COLO829 (cell line): ENCODE data around the gene ULK3.

Experiments
- DNase-seq: peaks from one replicate; pipeline ENCODE4 v3.0.0; 2012; ENCODE audit warnings: low spot score

Gene ULK3

DNA sequence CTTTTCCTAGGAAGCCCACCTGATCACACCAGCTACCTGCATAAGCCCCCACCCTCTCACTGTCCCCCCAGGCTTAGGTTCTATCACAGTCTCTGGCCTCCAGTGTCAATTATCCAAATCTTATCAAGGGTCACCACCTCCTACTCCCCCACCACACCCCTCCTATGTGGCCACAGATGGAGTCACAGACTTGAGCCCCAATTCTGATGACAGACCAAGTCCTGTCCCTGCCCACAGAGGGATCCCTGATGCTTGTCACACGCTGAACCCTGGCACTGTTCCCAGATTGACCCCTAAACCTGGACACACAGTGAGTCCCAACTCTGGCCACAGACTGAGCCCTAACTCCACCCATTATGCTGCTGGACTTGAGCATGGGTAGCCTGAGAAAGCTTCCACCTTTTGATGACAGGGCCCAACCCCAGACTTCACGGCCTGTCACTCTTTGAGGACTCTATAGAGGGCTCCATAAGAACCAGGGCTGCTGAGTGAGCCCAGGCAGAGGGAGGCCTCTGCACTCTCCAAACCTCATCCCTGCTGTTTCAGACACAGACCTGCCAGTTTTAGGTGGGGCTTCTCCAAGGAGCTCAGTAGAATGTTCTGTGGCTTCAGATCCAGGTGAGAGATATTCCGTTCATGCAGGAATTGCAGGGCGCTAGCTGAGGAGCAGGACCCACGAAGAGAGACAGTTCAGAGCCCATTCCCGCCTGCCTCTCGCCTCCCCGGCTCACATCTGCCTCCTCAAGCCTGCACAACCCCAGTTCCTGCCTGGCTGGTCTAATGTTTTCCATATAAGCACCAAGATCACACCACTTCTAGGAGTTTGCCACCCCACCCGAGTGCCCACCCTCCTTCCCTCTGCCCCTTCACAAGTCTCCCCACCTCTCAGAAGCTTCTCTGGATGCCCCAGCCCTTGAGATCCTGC lies 1.8 kb downstream of the ULK3 start:
- no peak for DNase-seq

GRCh38 chr15:74839526-74840395 lies 3.2 kb downstream of the ULK3 start:
- no peak for DNase-seq

DNA sequence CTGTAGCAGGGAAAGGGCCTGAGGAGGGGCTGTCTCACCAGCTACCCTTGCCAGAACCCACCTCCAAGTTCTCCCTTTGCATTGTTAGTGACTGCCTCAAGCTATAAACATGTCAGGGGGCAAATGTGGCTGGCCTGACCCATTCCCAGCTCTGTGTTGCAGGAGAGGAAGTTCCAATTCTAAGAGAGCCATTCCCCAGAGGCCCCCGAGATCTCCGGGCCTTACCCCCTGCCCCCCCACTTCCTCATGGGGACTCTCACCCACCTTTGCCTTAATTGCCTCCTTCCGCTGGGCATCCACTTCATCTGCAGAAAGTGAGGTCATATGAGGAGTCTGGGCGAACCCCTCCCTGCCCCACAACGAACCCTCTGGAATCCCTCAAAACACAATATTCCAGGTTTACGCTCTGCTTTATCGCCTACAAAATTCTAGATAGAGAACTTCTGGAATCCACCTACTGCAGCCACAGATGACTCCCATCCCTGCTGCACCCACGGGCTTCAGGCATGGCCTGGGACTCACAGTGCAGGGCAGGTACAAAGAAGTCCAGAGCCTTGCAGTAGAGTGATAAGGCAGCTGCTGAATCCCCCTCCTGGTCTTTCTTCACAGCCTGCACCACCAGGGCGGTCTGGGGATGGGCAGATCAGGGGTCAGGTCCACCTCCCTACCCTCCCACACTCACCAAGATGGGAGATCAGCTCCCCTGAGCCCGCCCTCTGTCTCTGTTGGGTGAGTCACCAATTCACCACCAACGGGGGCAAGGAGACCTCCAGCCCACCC lies 4.0 kb downstream of the ULK3 start:
- DNase-seq = no peak

DNA sequence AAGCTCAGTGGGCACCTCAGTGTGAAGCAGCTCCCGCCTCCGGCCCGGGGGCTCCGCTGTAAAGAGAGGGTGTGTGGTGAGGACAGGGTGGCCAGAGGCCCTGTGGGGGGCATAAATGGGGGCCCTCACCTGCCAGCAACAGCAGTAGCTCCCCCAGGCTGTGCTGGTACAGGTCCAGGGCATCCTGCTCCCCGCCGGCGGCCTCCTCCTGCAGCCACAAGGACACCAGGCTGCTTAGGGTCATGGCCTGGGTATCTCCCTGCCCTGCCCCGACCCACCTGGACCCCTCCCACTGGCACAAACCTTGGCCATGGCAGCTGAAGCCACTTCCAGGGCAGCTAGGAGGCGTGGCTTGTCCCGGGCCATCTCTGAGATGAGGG lies 4.8 kb downstream of the ULK3 start:
- DNase-seq = no peak

DNA sequence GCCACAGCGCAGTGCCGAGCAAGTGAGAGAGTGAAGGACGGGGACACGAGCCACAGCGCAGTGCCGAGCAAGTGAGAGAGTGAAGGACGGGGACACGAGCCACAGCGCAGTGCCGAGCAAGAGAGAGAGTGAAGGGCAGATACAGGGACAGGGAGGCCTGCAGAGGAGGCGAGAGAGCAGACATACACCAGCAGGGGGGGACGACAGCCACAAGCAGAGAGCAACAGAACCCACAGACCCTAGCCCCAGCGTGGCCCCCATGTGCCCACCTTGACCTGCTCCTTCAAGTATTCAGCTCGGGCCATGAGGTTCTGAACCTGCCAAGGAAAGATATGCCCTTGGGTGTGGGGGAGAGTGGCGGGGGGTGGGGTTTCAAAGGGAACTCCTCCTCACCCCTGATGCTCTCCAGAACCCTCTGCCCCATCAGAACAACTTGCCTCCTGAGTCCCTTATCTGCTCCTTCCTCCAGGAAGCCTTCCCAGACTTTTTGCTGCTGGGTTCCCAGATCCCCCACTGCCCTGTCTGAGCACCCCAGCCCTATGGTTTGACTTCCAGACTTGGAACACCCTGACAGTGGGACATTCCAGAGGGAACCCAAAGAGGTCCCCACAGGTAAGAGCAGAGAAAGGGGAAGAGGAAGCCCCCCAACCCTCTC lies 5.3 kb downstream of the ULK3 start:
- no peak for DNase-seq

DNA sequence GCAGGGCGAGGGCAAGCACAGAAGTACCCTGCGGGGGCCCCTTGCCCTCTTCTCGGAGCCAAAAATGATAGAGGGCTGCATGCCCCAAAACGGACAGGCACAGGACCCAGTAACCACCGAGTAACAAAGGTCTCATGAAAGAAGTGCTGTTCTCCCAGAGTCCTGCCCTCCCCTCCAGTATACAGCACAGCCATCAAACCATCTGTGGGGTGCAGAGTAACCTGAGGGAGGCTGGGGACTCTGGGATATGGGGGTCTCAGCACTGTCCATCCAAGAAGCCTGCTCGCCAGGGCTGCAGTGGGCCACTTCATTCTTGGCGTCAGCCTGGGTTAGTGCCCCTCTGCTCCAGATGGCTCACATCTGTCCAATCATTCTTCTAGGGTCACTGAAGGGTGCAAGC lies 6.1 kb downstream of the ULK3 start:
- no peak for DNase-seq

GRCh38 chr15:74835312-74835823 lies 7.6 kb downstream of the ULK3 start:
- DNase-seq = peak; percentile 57

- no peak for DNase-seq
Measured at GRCh38 chr15:74833376-74834107, 9.4 kb downstream of the ULK3 start.

DNA sequence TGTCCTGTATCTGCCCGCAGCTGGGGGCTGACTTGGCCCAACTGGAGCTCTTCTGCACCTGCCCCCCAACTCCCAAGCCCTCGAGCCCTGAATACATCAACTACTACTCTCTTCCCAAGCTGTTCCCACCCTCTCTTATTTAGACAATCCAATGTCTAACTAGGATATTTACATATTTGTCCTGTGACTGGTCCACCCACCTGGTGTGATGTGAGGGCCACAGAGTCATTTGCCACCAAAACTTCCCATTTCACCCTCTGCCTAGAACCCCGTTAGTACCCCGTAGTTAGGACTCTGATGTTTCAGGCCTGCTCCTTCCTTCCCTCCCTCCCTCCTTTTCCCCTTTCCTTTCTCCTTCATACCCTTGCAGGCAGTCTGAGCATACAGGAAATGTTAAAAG lies 10.1 kb downstream of the ULK3 start:
- DNase-seq = no peak

DNA sequence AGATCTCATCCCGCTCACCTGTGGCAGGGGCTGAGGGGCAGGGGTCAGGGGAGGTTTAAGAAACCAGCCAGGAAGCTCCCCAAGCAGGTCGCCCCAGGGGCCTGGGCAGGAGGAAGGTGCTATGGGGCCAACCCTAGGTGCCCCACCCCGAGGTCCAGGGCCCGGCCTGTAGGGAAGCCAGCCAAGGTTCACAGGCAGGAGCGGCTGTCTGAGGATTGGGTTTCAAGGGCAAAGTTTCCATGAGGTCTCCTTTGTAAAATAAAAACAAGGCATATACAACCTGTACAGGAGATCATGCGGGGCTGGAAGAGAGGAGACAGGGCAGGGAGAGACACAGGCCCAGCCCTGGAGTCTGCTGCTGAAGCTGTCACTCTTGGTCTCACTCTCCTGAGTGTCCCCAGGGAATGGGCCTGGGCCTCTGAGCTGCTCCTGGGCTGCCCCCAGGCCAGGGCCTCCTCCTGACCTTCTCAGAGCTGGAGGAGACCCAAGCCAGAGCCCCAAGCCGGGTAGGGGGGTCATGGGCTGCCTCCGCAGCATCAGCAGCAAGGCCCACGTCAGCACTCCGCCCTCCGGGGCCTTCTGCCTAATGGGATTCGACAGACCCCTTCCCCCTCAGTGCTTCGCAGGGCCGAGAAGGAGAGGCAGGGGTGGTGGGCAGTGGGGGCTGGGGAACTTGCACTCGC lies 11.0 kb downstream of the ULK3 start:
- no peak for DNase-seq

DNA sequence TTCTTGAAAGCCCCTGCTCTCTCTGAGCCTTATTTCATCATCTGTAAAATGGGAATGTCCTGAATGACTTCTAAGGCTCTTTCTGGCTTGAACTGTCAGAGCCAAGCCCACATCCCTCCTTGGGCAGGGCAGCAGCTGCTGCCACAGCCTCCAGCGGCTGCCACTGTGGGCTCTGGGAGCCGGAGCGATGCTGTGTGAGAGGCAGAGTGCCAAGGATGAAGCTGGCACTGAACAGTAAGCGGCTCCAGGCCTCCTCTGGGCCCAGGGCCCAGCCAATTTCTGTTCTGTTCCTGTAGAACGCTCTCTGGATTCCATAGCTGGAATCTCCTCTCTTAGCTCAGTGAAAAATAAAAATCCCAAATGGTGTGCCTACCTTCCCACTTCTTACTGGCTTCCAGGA lies 12.1 kb downstream of the ULK3 start:
- no peak for DNase-seq

DNA sequence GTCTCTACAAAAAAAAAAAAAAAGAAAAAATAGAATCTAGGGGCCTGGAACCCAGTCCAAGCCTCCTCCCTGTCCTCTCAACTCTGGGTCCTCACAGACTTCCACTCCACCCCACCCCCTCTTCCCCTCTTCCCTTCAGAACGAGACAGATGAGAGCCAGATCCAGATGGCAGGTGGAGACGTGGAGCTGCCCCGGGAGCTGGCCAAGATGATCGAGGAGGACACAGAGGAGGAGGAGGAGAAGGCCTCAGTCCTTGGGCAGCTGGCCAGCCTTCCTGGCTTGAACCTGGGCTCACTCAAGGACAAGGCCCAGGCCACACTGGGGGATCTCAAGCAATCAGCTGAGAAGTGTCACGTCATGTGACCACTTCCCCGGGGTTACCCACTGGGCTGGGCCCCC lies 13.0 kb downstream of the ULK3 start:
- no peak for DNase-seq

DNA sequence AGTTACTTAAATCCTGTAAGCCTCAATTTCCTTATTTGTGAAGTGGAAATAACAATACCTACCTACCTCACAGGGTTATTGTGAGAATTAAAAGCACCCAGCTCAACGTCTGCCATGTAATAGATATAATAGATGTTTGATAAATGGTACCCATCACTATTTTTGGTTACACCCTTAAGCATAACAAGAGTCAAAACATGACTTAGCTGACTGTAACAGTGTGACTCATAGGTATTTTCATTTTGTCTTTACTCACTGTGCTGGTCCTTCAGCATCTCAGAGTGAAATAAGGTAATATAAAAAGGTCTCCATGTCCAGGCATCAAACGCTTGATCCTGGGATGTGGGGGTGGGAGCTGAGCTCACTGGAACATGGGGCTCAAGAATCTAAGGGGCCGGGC lies 13.5 kb downstream of the ULK3 start:
- no peak for DNase-seq

DNA sequence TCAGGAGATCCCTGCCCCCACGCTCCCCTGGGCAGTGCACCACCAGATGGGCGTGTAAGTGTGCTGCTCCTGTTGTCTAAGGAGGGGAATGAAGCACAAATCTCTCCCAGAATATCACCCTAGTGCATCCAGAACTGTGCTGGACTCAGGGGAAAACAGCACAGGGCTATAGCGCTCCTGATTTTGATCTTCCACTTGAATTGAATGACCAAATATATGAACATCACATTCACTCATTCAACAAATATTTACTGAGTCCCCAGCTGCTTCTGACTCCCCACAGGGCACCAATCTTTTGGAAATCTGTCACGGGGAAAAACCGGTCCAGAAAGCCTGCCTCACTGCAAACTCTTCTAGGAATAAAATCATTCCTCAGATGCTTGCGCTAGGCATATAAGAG lies 14.1 kb downstream of the ULK3 start:
- DNase-seq = no peak

DNA sequence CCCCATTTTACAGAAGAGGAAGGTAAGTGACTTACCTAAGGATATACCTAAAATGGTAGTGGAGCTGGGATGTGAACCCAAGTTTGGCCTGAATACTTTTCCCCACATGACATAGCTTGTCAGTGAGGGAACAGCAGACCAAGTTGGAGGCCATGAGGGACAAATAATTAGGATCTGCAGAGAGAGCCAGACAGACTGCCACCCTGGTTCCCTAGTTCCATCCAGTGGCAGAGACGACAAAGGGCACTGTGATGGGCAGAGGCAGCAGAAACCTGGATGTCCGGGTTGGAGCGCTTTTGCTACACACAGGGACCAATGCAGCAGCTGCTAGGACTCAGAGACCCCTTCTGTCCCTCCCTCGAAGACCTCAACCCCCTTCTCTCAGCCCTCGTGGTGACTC lies 15.3 kb downstream of the ULK3 start:
- no peak for DNase-seq

DNA sequence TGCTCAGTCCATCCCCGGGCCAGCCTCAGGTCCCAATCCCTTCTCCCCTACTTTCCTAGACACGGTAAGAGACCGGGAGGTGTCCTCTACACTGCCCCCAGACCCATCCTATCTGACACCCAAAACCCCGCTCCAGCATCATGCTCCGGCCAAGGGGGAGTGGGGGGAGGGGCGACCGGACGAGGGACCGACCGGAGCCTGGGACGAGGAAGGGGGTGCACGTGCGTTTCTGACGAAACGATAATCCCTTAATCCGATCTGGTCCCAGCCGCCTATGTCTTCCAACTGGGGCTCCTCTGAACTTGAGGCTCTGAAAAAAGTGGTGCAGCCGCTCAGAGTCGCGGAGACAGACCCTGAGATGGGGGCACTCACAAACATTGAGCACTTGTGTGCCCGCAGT lies 16.0 kb downstream of the ULK3 start:
- no peak for DNase-seq

DNA sequence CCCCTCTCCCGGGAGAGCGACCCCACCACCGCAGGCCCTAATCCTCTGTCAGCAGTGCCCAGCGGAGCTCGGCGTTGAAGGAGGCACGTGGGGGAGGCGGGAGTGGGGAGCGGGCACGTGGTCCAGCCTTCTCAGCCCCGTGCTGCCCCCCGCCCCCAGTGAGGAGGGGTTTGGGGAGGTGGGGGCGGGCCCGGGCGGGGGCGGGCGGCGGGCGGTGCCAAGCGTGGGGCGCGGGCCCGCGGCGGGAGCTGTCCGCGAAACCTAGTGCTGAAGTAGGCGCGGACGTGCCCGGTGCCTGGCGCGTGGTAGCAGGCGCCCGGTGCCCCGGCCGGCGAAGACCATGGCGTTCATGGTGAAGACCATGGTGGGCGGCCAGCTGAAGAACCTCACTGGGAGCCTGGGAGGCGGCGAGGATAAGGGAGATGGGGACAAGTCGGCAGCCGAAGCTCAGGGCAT lies 16.6 kb downstream of the ULK3 start, which contains the start of gene CPLX3:
TSS of gene CPLX3 (plus strand) at position 264 of the 456 bp plus-strand sequence. CDS start at position 341, 77 bp downstream.
- DNase-seq = peak; percentile 20

DNA sequence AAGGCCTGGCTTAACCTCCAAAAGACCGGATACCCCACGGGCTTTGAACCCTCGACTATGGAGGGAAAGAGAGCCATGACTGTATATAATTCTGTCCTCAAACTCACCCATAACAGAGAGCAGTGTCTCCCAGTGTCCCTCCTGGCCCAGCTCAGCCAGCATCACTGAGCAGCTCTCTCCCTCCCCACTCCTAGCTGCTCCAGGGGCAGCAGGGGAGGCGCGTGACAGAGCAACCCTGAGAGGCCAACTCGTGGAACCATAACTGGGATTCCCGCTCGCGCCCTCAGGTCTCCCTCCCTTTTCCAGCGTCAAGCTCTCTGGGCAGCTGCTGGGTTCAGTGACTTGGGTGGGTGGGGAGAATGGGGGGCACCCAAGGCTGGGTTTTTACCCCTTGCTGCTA lies 17.1 kb downstream of the ULK3 start:
- no peak for DNase-seq

- no peak for DNase-seq
Measured at GRCh38 chr15:74824976-74825375, 18.0 kb downstream of the ULK3 start.

- DNase-seq = no peak
Measured at GRCh38 chr15:74823324-74823723, 19.6 kb downstream of the ULK3 start.
